Myocyte (in vitro differentiated cells): Measurements from ENCODE around the gene AGPS. TPM values are rescaled to one million over a fixed set of nuclear protein-coding genes. Genes with fewer than 3 reads are reported as not detected.
"Not testable (repeated sequence)": the region's sequence is repeated elsewhere in the genome, so short reads cannot be mapped to it uniquely, and the experiment has no call there.

Source experiments
- DNase-seq: peaks from one replicate; pipeline ENCODE4 v3.0.0-alpha.2; 2012; ENCODE audit warnings: low read depth
- total RNA-seq: library from RNA; depleted of rRNA; stranded (reverse); fragments of >200 nt; gene quantifications from 2 replicates; pipeline ENCODE4 v1.2.3, GENCODE V29; 2014

The AGPS gene
- total RNA-seq, 1 donor from 2014 or later, result 37.4 TPM

DNA sequence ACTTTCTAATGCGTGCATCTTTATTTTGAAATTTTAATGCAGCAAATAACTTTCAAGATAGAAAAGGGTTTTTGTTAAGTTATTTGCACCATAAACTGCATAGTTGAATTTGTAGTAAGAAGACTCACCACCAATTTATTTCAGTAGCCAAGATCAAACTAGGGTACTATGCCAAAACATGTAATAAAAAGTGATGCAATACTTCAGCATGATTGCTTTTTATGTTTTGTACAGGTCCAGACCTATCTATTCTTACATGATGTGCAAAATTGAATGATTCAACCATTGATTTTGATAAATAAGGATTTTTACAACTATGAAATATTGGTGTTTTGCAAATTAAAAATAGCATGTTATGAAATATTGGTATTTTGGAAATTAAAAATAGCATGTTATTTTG is 26.7 kb downstream of the AGPS start:
- no peak for DNase-seq

DNA sequence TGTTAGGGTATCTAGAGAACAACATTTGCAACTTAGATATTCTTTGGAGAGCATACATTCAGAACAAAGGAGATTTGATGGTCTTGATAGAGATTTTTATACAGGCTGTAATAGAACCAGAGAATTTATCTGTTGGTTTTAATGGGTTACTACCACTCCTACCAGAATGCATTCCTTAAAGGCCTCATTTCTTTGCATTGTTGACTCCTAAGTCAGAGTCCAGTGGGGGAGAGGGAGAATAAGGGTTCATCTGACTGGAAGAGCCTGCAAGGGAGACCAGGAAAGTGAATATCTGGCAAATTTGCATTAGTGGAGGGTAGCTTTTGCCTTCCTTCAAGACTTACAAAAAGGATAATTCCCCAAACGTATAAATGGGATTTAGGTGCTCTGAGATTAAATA is 29.7 kb downstream of the AGPS start:
- DNase-seq, result no peak

DNA sequence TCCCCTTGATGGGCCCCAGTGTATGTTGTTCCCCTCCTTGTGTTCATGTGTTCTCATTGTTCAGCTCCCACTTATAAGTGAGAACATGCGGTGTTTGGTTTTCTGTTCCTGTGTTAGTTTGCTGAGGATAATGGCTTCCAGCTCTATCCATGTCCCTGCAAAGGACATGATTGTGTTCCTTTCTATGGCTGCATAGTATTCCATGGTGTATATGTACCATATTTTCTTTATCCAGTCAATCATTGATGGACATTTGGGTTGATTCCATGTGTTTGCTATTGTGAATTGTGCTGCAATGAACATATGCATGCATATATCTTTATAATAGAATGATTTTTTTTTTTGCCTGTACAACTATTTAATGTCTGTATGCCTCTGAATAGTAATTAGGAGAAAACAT is 31.5 kb downstream of the AGPS start:
- DNase-seq, result not testable (repeated sequence)

DNA sequence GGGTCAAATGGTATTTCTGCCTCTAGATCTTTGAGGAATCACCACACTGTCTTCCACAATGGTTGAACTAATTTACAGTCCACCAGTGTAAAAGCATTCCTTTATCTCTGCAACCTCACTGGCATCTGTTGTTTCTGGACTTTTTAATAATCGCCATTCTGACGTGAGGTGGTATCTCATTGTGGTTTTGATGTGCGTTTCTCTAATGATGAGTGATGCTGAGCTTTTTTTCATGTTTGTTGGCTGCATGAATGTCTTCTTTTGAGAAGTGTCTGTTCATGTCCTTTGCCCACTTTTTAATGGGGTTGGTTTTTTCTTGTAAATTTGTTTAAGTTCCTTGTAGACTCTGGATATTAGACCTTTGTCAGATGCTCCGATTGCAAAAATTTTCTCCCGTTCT is 32.0 kb downstream of the AGPS start:
- DNase-seq, result not testable (repeated sequence)

DNA sequence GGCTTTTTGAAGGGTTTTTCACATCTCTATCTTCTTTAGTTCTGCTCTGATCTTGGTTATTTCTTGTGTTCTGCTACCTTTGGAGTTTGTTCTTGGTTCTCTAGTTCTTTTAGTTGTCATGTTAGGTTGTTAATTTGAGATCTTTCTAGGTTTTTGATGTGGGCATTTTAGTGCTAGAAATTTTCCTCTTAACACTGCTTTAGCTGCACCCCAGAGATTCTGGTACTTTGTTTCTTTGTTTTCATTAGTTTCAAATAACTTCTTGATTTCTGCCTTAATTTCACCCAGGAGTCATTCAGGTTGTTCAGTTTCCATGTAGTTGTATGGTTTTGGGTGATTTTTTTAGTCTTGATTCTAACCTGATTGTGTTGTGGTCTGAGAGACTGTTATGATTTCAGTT is 34.7 kb downstream of the AGPS start:
- DNase-seq, result no peak

DNA sequence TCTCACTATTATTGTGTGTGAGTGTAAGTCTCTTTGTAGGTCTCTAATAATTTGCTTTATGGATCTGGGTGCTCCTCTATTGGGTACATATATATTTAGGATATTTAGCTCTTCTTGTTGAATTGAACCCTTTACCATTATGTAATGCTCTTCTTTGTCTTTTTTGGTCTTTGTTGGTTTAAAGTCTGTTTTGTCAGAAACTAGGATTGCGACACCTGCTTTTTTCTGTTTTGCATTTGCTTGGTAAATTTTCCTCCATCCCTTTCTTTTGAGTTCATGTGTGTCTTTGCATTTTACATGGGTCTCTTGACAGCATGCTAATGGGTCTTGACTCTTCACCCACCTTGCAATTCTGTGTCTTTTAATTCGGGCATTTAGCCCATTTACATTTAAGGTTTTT is 35.4 kb downstream of the AGPS start:
- DNase-seq, result not testable (repeated sequence)

DNA sequence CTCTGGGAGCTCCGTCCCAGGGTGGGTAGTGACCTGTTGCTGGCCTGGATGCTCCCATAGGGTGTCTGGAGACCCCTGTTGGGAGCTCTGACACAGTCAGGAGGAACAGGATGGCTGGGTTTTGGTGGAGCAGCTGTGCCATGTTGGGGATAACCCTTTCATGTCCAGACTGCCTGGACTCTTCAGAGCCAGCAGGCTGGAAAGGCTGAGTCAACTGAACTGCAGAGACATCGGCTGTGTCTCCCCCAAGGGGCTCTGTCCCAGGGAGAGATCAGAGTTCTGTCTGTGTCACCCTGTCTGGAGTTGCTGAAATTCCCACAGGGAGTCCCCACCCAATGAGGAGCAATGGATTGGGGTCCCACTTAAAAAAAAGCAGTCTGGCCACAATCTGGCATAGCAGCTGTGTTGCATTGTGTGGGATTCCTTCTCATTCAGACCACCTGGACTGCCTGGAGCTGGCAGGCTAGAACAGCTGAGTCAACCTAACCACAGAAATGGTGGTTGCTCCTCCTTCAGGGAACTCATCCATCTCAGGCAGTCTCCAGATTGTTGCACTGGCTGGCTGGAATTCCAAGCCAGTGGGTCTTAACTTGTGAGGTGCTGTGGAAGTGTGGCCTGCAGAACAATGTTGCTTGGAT is 37.2 kb downstream of the AGPS start:
- peak; percentile 98 for DNase-seq

DNA sequence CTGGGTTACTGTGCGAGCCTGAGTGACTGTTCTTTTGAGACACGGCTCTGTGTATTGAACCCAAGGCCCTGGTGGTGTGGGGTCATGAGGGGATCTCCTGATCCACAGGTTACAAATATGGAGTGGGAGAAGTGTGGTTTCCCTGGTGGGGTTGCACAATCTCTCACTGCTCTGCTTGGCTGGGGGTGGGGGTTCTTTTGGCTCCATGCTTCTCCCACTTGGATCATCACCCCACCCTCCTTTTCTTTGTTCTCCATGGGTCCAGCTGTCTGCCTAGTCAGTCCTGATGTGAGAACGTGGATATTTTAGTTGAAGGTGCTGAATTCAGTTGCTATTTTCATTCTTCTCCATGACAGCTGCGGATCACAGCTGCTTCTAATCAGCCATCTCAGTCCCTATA is 37.8 kb downstream of the AGPS start:
- DNase-seq, result peak; percentile 91

DNA sequence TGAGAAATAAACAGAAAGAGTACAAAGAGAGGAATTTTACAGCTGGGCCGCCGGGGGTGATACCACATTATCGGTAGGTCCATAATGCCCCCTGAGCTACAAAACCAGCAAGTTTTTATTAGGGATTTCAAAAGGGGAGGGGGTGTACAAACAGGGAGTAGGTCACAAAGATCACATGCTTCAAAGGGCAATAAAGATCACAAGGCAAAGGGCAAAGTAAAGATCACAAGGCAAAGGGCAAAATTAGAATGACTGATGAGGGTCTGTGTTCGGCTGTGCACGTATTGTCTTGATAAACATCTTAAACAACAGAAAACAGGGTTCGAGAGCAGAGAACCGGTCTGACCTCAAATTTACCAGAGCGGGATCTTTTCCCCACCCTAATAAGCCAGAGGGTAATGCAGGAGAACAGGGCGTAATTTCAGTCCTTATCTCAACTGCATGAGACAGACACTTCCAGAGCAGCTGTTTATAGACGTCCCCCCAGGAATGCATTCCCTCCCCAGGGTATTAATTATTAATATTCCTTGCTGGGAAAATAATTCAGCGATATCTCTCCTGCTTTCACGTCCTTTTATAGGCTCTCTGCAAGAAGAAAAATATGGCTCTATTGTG is 38.6 kb downstream of the AGPS start:
- peak; percentile 30 for DNase-seq

DNA sequence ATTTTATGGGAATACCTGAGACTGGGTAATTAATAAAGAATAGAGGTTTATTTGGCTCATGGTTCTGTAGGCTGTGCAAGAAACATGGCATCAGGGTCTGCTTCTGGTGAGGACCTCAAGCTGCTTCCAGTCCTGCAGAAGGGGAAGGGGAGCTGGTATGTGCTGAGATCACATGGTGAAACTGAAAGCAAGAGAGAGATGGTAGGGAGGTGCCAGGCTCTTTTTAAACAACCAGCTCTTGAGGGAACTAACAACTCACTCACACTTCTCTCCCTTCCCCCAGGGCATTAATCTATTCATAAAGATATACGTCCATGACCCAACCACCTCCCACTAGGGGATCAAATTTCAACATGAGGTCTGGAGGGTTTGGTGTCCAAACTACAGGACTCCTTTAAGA is 40.1 kb downstream of the AGPS start:
- DNase-seq, result no peak

DNA sequence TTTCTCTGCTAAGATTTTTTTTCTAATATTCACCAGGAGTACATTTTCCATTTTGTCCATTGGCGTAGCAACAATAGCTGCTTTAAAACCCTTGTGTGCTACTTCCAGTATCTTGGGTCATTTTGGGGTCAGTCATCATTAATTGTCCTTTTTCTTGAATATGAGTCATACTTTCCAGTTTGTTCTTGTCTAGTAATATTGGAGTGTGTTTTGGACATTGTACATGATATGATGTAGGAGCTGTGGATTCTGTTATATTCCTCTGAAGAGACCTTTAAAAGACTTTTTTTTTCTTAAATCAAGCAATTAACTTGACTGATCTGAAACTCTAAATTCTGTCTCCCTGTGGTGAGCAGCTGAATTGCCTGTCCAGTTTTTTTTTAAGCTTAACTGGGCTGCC is 40.8 kb downstream of the AGPS start:
- no peak for DNase-seq

DNA sequence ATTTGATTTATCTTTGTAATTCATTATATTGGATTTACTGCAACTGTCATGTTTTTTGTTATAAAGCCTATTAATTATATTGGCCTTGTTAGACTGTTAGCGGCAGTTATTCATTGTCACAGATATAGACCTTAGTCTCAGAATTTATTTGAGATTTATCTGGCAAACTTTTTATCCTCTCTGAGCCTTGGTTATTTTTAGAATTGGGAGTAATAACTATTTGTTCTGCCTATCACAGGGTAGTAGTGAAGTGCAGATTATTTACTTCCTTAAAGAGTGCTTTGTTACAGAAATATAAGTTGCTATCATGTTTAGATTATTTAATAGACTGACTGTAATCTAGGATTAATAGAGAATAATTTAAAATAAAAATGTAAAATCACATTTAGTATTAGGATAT is 41.9 kb downstream of the AGPS start:
- DNase-seq, result peak; percentile 15

DNA sequence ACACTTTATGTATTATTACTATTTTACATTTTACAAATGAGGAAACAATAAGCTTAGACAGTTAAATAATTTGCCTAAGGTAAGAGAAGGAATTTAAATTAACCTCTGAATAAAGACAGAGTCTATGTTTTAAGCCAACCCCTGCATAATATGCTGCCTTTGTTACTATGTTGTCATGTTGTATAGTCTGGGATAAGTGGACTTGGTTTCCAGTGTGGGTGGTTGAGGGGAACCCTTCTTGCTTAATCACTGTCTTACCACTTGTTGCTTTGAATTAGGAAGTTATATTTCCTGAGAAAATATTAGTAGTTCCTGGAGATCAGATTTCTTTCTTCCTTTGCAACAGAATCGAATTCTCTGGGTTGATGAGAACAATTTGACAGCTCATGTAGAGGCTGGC is 52.6 kb downstream of the AGPS start:
- no peak for DNase-seq

DNA sequence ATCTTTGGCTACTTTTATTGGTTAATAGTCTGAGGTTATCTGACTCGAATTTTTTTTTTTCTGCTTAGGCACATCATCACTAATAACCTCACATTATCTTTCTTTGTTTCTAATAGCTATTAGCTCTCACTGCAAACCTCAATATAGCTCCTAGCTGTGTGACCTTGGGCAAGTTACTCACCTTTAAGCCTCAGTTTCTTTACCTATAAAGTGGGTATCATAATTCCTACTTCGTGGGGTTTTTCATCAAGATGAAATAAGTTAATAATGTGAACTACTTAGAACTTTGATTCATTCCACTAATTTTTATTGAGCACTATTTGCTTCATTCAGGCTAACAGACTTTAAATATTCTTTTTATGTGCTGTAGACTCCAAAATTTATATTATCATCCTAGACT is 55.5 kb downstream of the AGPS start:
- no peak for DNase-seq

DNA sequence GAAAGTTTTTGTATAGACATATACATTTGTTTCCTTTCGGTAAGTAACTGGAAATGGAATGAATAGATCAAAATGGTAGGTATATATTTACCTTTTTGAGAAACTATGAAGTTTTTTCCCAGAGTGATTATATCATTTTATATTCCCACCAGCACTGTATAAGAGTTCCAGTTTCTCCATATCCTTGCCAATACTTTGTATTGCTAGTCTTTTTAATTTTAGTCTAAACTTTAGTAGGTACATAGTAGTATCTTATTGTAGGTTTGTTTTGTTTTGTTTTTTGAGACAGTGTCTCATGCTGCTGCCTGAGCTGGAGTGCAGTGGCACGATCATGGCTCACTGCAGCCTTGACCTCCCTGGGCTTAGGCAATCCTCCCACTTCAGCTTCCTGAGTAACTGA is 56.6 kb downstream of the AGPS start:
- DNase-seq, result no peak

DNA sequence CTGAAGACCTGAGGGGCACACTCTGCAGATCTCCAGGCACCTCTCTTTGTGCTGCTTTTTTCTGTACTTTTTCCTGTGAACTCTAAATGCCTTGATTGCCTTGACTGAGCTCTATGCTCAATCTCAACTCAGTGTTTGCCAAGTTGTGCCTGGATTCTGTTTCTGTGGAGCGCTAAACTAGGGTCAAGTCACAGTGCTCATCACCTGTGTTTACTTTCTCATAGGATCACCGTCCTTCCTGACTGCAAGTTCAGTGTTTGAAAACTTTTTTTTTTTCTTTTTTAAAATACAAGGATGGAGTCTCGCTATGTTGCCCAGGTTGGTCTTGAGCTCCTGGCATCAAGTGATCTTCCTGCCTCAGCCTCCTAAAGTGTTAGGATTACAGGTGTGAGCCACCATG is 62.6 kb downstream of the AGPS start:
- DNase-seq, result no peak

DNA sequence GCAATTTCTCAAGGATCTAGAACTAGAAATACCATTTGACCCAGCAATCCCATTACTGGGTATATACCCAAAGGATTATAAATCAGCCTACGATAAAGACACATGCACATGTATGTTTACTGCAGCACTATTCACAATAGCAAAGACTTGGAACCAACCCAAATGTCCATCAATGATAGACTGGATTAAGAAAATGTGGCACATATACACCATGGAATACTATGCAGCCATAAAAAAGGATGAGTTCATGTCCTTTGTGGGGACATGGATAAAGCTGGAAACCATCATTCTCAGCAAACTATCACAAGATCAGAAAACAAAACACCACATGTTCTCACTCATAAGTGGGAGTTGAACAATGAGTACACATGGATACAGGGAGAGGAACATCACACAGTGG is 67.2 kb downstream of the AGPS start:
- not testable (repeated sequence) for DNase-seq

DNA sequence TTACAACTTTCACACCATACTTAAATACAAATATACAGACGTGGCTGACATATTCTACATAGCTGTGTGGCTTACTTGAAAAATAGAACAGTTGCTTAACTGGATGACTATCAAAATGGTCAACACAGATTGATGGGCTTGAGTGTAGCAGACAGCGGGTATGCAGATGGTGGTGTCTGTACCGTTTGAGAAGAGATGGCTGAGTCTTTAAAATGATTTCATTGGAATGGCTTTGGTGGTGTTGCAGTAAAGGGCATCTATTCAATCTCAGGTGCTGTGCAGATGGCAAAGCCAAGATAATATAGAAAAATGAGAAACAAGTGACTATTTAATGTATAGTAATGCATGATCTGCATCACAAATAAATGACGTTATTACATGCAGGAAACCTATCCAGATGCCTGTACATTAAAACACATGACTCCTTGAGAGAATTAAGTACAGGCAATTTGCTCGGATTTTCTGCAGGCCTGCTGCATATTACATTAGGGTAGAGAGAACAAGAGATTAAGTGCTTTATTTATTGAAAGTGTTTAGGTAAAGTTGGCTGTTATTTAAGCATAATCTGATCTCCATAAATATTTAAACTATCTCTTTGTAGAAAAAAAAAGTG is 68.5 kb downstream of the AGPS start:
- DNase-seq, result peak; percentile 22

DNA sequence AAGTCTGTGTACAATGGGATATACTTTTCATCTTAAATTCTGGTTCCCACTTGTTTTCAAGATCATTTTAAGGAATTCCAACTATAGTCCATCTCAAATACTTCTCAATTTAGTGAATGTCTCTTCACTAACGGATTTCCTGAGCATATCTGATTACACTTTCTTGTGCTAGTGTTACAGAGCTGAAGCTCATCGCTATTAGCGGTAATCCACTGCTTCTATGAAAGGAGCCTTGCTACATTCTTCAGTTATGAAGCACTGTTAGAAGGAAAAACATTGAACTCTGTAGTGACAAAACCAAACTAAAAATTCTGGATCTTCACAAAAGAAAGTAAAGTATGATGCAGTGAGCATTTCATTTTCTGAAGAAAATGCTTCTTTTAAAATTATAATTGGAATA is 72.0 kb downstream of the AGPS start:
- DNase-seq, result peak; percentile 55

DNA sequence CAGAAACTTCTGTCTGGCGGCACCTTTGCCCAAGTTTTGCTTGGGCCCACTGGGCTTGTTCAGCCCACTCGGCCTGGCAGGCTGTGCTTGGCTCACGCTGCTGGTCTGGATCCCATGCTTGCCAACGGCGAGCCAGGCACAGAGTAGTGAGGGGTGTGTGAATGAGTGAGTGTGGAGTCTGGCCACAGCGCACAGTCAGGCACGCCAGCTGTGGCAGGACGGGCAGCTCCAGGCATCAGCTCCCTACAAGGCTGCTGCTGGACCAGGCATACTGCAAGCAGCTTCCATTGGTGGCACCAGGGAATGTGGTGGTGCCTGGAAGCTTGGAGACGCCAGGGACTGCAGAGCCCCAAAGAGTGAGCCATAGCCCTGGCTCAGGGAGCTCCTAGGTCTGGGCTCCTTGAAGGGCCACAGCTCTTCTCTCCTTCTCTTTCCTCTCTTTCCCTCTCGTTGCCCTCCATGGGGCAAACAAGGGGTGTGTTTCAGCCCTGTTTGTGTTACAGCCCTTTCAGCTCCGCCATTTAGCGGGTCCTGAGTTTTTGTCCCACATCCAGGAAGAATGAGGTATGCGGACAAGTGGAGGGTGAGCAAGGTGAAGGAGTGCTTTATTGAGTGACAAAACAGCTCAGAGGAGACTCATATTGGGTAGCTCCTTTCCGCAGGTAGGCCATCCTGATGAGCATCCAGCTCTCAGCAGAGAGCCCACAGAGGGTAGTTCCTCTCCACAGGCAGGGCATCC is 73.0 kb downstream of the AGPS start:
- no peak for DNase-seq

DNA sequence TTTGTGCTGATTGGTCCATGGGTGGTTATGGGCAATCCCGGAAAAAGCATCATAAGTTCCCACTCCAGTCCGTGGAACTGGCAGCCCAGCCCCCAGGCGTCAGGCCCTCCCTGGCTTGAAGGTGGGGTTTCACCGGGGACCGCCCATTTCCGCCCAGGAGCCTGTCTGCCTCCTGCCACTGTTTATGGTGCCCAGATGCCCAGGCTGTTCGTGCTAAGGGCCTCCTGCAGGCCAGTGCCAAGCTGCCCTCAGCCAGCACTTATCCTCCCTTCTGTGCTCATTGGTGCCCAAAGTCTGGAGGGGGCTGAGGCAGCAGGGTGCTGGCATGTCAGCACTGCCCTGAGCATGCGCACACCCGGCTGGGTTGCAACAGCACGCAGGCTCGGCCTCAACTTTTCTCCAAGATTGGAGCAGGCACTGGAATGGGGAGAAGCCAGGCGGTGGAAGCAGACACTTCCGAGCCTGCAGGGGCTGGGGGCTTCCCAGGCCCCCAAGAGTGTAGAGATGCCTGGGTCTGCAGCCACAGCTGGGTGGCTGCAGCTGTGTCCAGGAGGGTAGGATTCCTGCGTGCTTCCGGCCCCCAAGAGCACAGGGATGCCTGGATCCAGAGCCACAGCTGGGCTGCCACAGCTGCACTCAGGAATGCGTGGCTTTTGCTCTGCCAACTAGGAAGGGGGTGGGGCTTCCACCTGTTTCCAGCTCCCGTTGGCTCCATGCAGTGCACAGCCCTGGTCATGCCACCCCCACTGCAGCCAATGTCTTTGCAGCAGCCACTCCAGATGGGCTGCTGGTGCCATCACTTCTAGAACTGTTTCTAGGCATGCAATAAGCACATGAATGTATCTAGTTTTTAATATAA is 74.0 kb downstream of the AGPS start:
- DNase-seq, result peak; percentile 65
